ENCODE results near the gene PLEKHA1.

PLEKHA1 gene

DNA sequence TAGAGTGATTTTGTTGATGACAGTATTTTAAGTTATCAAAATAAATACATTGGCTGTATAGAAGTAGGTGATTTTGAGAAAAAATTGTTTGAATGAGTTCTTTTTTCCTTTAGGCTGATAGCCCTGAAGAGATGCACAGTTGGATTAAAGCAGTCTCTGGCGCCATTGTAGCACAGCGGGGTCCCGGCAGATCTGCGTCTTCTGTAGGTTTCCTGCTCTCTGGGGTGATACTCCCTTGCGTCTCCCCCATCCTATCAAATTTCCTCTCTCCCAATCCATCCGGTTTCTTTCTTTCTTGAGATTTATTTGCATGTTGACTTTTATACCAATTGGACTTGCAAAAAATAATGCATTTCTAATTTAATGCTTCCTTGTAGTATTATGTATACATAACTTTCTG is 52.3 kb downstream of the PLEKHA1 start:
- Histone ChIP-seq H3K27ac (ENCODE audit: low read depth, low read length) (no peak overlapping the region), H3K4me1 (ENCODE audit: control insufficient read depth, insufficient read depth, low read length) (no peaks in the 10 kb centered on the region), H3K4me3 (ENCODE audit: low read depth, low read length) (no peak overlapping the region), H3K27me3 (ENCODE audit: control insufficient read depth, insufficient read depth, low read length) (no peaks in the 10 kb centered on the region), H3K36me3 (ENCODE audit: control insufficient read depth, insufficient read depth, low read length) (peaks cover 16% of the 10 kb centered on the region), H3K9ac (ENCODE audit: low read length) (no peak overlapping the region), H3K9me3 (ENCODE audit: control insufficient read depth, insufficient read depth, low read depth, low read length) (no peaks in the 10 kb centered on the region)

DNA sequence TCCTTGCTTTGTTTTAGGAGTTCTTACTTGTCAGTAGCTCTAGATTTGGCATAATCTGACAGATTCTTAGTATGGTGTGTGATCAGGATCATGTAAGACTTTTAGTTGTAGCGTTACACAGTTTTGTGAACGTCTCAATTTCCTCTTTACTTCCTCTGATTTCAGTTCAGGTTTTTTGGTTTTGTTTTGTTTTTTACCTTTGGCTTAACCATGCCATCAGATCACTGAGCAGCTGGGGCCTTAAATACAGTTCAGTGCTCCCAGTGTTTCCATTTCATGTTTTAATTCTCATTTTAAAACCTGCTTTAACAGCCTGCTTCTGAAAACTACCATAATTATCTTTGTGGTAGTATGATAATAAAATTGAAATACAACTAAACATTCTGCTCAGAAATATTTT is 52.8 kb downstream of the PLEKHA1 start:
- no peaks in the 10 kb centered on the region for H3K27me3 ChIP-seq (ENCODE audit: control insufficient read depth, insufficient read depth, low read length)
- peaks cover 16% of the 10 kb centered on the region for H3K36me3 ChIP-seq (ENCODE audit: control insufficient read depth, insufficient read depth, low read length)
- no peak overlapping the region for H3K4me3 ChIP-seq (ENCODE audit: low read depth, low read length)
- no peak overlapping the region for H3K9ac ChIP-seq (ENCODE audit: low read length)
- H3K4me1 ChIP-seq (ENCODE audit: control insufficient read depth, insufficient read depth, low read length), result no peaks in the 10 kb centered on the region
- no peak overlapping the region for H3K27ac ChIP-seq (ENCODE audit: low read depth, low read length)
- no peaks in the 10 kb centered on the region for H3K9me3 ChIP-seq (ENCODE audit: control insufficient read depth, insufficient read depth, low read depth, low read length)

GRCh38 chr10:122435212-122435827 is 60.8 kb downstream of the PLEKHA1 start:
- H3K9ac ChIP-seq (ENCODE audit: low read length), result no peak overlapping the region
- H3K36me3 ChIP-seq (ENCODE audit: control insufficient read depth, insufficient read depth, low read length), result no peaks in the 10 kb centered on the region
- no peaks in the 10 kb centered on the region for H3K4me1 ChIP-seq (ENCODE audit: control insufficient read depth, insufficient read depth, low read length)
- H3K27ac ChIP-seq (ENCODE audit: low read depth, low read length), result no peak overlapping the region
- no peaks in the 10 kb centered on the region; the same call in 1 of the 2 replicates for H3K9me3 ChIP-seq (ENCODE audit: control insufficient read depth, insufficient read depth, low read depth, low read length)
- no peak overlapping the region for H3K4me3 ChIP-seq (ENCODE audit: low read depth, low read length)
- H3K27me3 ChIP-seq (ENCODE audit: control insufficient read depth, insufficient read depth, low read length), result no peaks in the 10 kb centered on the region

DNA sequence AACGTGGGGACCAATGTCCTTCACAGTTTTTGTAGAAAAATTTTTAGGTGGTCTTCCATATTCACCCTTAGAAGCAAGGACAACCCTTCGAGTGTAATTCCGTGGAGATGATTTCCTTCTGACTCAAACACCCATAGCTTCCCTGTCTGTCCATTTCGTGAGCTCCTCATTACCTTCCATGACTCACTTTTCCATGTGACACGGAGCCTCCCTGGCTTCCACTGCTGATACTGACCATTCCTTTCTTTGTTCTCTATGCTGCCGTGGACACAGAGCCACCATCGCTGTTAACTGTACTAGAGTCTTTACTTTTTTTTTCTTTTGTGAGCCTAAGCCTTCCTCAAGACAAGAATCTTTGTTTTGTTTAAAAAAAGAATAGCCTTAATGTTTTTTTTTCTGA is 67.5 kb downstream of the PLEKHA1 start:
- no peak overlapping the region for H3K9ac ChIP-seq (ENCODE audit: low read length)
- peaks cover 10% of the 10 kb centered on the region for H3K9me3 ChIP-seq (ENCODE audit: control insufficient read depth, insufficient read depth, low read depth, low read length)
- no peaks in the 10 kb centered on the region for H3K4me1 ChIP-seq (ENCODE audit: control insufficient read depth, insufficient read depth, low read length)
- H3K27ac ChIP-seq (ENCODE audit: low read depth, low read length), result no peak overlapping the region
- H3K36me3 ChIP-seq (ENCODE audit: control insufficient read depth, insufficient read depth, low read length), result no peaks in the 10 kb centered on the region
- H3K27me3 ChIP-seq (ENCODE audit: control insufficient read depth, insufficient read depth, low read length), result no peaks in the 10 kb centered on the region
- no peak overlapping the region for H3K4me3 ChIP-seq (ENCODE audit: low read depth, low read length)

DNA sequence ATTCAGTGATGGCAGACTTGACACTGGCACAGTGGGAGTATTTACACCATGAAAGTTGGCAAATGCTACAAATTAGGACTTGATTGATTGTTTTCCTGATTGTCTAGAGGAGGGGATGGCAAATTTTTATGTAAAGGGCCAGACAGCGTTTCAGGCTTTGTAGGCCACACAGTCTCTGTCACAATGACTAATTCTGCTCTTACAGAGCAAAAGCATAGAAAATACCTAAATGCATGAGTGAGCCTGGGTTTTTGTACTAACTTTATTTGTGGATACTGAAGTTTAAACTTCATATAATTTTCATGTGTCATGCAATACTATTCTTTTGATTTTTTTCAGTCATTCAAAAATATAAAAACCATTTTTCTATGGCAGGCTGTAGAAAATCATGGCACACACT is 71.0 kb downstream of the PLEKHA1 start:
- H3K9ac ChIP-seq (ENCODE audit: low read length), result no peak overlapping the region
- H3K36me3 ChIP-seq (ENCODE audit: control insufficient read depth, insufficient read depth, low read length), result no peaks in the 10 kb centered on the region
- H3K27me3 ChIP-seq (ENCODE audit: control insufficient read depth, insufficient read depth, low read length), result no peaks in the 10 kb centered on the region
- H3K4me1 ChIP-seq (ENCODE audit: control insufficient read depth, insufficient read depth, low read length), result no peaks in the 10 kb centered on the region
- no peak overlapping the region for H3K27ac ChIP-seq (ENCODE audit: low read depth, low read length)
- H3K4me3 ChIP-seq (ENCODE audit: low read depth, low read length), result no peak overlapping the region
- peaks cover 12% of the 10 kb centered on the region for H3K9me3 ChIP-seq (ENCODE audit: control insufficient read depth, insufficient read depth, low read depth, low read length)

- no peak overlapping the region for H3K4me3 ChIP-seq (ENCODE audit: low read depth, low read length)
- H3K4me1 ChIP-seq (ENCODE audit: control insufficient read depth, insufficient read depth, low read length), result no peaks in the 10 kb centered on the region
- no peak overlapping the region for H3K27ac ChIP-seq (ENCODE audit: low read depth, low read length)
- no peaks in the 10 kb centered on the region for H3K36me3 ChIP-seq (ENCODE audit: control insufficient read depth, insufficient read depth, low read length)
- no peak overlapping the region for H3K9ac ChIP-seq (ENCODE audit: low read length)
- H3K9me3 ChIP-seq (ENCODE audit: control insufficient read depth, insufficient read depth, low read depth, low read length), result peaks cover 12% of the 10 kb centered on the region
- no peaks in the 10 kb centered on the region for H3K27me3 ChIP-seq (ENCODE audit: control insufficient read depth, insufficient read depth, low read length)
Observed at GRCh38 chr10:122445904-122446303, 71.4 kb downstream of the PLEKHA1 start.

GRCh38 chr10:122446668-122447423 is 72.3 kb downstream of the PLEKHA1 start:
- peaks cover 12% of the 10 kb centered on the region for H3K9me3 ChIP-seq (ENCODE audit: control insufficient read depth, insufficient read depth, low read depth, low read length)
- no peak overlapping the region for H3K9ac ChIP-seq (ENCODE audit: low read length)
- no peaks in the 10 kb centered on the region for H3K4me1 ChIP-seq (ENCODE audit: control insufficient read depth, insufficient read depth, low read length)
- H3K4me3 ChIP-seq (ENCODE audit: low read depth, low read length), result no peak overlapping the region
- H3K27ac ChIP-seq (ENCODE audit: low read depth, low read length), result no peak overlapping the region
- no peaks in the 10 kb centered on the region for H3K36me3 ChIP-seq (ENCODE audit: control insufficient read depth, insufficient read depth, low read length)
- no peaks in the 10 kb centered on the region for H3K27me3 ChIP-seq (ENCODE audit: control insufficient read depth, insufficient read depth, low read length)

GRCh38 chr10:122448600-122448999 is 74.1 kb downstream of the PLEKHA1 start:
- Histone ChIP-seq H3K4me3 (ENCODE audit: low read depth, low read length) (no peak overlapping the region), H3K36me3 (ENCODE audit: control insufficient read depth, insufficient read depth, low read length) (no peaks in the 10 kb centered on the region), H3K27ac (ENCODE audit: low read depth, low read length) (no peak overlapping the region), H3K9me3 (ENCODE audit: control insufficient read depth, insufficient read depth, low read depth, low read length) (peaks cover 12% of the 10 kb centered on the region), H3K4me1 (ENCODE audit: control insufficient read depth, insufficient read depth, low read length) (no peaks in the 10 kb centered on the region), H3K27me3 (ENCODE audit: control insufficient read depth, insufficient read depth, low read length) (no peaks in the 10 kb centered on the region), H3K9ac (ENCODE audit: low read length) (no peak overlapping the region)

DNA sequence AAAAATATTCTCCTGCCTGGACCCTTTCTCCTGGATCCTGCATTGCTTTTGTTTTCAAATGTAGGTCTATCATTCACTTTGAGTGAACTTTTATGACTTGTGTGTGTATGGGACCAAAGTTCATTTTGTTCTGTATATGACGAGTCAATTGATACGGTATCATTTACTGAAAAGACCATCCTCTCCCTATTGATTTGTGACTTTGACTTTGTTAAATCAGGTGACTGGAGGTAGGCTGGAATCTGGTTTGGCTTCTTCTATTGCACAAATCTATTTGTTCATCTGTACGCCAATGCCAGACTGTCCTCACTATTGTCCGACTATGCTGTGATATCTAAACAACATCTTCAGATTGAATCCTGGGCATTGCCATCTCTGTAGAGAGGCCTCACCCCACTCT is 74.6 kb downstream of the PLEKHA1 start:
- H3K4me3 ChIP-seq (ENCODE audit: low read depth, low read length), result no peak overlapping the region

DNA sequence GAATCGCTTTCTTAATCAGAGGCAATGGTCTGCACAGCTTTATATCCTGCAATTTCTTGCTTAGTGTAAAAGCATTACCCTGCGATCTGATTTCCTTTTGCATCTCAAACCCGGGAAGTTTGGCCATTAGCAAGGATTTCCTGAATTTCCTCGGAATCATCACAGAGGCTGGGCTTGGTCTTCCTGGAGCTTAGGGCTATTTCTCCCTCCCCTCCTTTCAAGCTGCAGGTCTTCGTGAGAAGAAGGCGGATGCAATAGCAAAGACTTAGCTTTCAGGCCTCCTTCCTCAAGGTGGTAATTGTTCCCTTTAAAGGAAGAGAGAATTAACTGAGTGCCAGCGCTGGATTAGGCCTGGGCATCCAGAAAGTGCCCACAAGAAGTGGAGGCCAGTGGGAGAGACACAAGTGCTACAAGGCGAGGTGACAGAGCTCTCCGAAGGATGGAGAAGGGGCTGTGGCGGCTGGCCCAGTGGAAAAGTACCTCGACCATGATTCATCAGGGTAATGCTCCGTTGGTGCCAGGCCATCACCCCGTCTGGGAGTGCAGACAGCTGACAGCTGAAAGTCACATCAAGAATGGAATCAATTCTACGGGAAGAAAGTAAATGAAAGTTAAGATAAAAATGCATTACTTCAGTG is 76.0 kb downstream of the PLEKHA1 start:
- no peak overlapping the region for H3K9ac ChIP-seq (ENCODE audit: low read length)
- no peaks in the 10 kb centered on the region for H3K36me3 ChIP-seq (ENCODE audit: control insufficient read depth, insufficient read depth, low read length)
- no peaks in the 10 kb centered on the region for H3K4me1 ChIP-seq (ENCODE audit: control insufficient read depth, insufficient read depth, low read length)
- peaks cover 10% of the 10 kb centered on the region for H3K9me3 ChIP-seq (ENCODE audit: control insufficient read depth, insufficient read depth, low read depth, low read length)
- H3K27ac ChIP-seq (ENCODE audit: low read depth, low read length), result no peak overlapping the region
- H3K4me3 ChIP-seq (ENCODE audit: low read depth, low read length), result no peak overlapping the region
- H3K27me3 ChIP-seq (ENCODE audit: control insufficient read depth, insufficient read depth, low read length), result no peaks in the 10 kb centered on the region

More for the DNA sequence above, 74.6 kb downstream of the PLEKHA1 start:
- Histone ChIP-seq H3K27ac (ENCODE audit: low read depth, low read length) (no peak overlapping the region), H3K36me3 (ENCODE audit: control insufficient read depth, insufficient read depth, low read length) (no peaks in the 10 kb centered on the region), H3K4me1 (ENCODE audit: control insufficient read depth, insufficient read depth, low read length) (no peaks in the 10 kb centered on the region), H3K9ac (ENCODE audit: low read length) (no peak overlapping the region), H3K27me3 (ENCODE audit: control insufficient read depth, insufficient read depth, low read length) (no peaks in the 10 kb centered on the region), H3K9me3 (ENCODE audit: control insufficient read depth, insufficient read depth, low read depth, low read length) (peaks cover 12% of the 10 kb centered on the region)

DNA sequence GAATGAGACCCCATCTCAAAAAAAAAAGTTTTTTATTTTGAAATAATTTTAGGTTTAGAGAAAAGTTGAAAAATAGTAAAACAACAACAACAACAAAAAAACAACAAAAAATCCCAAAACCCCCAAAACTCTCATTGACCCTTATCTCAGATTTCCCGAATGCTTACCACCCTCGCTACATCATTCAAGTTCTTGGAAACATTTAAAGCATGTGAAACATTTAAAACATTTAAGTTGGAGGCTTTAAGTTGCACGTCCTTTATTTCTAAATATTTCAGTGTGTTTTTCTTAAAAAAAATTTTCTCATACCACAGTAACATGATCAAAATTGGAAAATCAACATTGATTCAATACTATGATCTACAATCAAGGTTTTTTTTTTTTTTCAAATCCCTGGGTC is 79.6 kb downstream of the PLEKHA1 start:
- H3K4me3 ChIP-seq (ENCODE audit: low read depth, low read length), result no peak overlapping the region
- peaks cover 12% of the 10 kb centered on the region for H3K27me3 ChIP-seq (ENCODE audit: control insufficient read depth, insufficient read depth, low read length)
- no peaks in the 10 kb centered on the region for H3K4me1 ChIP-seq (ENCODE audit: control insufficient read depth, insufficient read depth, low read length)
- H3K9me3 ChIP-seq (ENCODE audit: control insufficient read depth, insufficient read depth, low read depth, low read length), result no peaks in the 10 kb centered on the region
- no peaks in the 10 kb centered on the region for H3K36me3 ChIP-seq (ENCODE audit: control insufficient read depth, insufficient read depth, low read length)
- no peak overlapping the region for H3K9ac ChIP-seq (ENCODE audit: low read length)
- H3K27ac ChIP-seq (ENCODE audit: low read depth, low read length), result no peak overlapping the region

Data from HUES6 (cell line).